Right lobe of liver (tissue), 4 donors: Measurements from ENCODE around the gene LIMK1.

Experiments used
- POLR2A ChIP-seq: fragments of 450-650 bp; IDR thresholded peaks from one replicate; pipeline ENCODE4 v1.6.1; 2017; ENCODE audit warnings: antibody characterized with exemption, mild to moderate bottlenecking
- TF ChIP-seq, protein P1 (sequence below), 4 donors: fragments of 200-600 bp in 3 of 4; fragments of 450-650 bp in 1 of 4; IDR thresholded peaks; one replicate each; pipeline versions ENCODE4 v1.5.1 to v1.8.0; 2016 to 2022; ENCODE audit warnings: antibody characterized with exemption in 4 of 4, mild to moderate bottlenecking in 2 of 4
- donor health status: DM: no; HTN: no; CAD: no.
- donor health status: DM: no; HTN: no; CAD: no.
- donor health status: DM: no; HTN: yes; CAD: no.

DNA sequence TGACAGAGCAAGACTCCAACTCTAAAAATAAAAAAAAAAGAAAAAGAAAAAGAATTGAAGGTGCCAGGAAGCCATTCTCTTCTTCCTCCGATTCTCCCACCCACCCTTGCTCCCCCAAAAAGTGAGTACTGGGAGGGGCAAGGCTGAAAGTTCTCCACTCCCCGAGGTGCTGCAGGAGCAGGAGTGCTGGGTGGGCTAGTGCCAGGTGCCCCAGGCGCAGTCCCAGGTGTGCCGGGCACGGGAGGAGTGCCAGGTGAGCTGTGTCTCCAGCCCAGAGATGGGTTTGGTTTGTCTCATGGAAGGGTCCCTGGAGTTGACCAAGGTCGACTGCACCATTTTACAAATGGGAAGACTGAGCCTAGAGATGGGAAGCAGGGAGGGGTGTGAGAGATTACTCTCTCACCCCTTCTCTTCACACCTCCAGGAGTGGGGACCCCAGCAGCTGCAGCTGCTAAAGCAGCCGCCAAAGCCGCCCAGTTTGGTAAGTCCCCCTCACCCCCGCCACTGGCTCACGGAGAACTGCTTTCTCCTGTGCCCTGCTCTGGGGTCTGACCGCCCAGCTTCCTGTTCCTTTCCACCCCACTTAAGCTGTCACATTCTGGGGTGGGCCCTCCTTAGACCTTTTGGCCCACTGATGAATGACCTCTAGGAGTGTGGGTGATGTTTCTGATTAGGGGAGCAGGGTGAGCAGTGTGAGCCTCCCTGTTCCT is 26.2 kb upstream of the LIMK1 start:
- TF ChIP-seq POLR2A: no peak
- TF ChIP-seq, protein P1, sequence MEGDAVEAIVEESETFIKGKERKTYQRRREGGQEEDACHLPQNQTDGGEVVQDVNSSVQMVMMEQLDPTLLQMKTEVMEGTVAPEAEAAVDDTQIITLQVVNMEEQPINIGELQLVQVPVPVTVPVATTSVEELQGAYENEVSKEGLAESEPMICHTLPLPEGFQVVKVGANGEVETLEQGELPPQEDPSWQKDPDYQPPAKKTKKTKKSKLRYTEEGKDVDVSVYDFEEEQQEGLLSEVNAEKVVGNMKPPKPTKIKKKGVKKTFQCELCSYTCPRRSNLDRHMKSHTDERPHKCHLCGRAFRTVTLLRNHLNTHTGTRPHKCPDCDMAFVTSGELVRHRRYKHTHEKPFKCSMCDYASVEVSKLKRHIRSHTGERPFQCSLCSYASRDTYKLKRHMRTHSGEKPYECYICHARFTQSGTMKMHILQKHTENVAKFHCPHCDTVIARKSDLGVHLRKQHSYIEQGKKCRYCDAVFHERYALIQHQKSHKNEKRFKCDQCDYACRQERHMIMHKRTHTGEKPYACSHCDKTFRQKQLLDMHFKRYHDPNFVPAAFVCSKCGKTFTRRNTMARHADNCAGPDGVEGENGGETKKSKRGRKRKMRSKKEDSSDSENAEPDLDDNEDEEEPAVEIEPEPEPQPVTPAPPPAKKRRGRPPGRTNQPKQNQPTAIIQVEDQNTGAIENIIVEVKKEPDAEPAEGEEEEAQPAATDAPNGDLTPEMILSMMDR (IDR thresholded peaks at IDR 0.05): no peak
